GM21526 (cell line): ENCODE measurements around the gene CAMTA1.

Source experiments
- ATAC-seq: cut with Tn5 transposase; IDR thresholded peaks from one replicate; pipeline ENCODE4 v1.9.1; 2021; ENCODE audit warnings: moderate library complexity; ENCODE audit not compliant: unreplicated experiment, low FRiP score

Gene CAMTA1

DNA sequence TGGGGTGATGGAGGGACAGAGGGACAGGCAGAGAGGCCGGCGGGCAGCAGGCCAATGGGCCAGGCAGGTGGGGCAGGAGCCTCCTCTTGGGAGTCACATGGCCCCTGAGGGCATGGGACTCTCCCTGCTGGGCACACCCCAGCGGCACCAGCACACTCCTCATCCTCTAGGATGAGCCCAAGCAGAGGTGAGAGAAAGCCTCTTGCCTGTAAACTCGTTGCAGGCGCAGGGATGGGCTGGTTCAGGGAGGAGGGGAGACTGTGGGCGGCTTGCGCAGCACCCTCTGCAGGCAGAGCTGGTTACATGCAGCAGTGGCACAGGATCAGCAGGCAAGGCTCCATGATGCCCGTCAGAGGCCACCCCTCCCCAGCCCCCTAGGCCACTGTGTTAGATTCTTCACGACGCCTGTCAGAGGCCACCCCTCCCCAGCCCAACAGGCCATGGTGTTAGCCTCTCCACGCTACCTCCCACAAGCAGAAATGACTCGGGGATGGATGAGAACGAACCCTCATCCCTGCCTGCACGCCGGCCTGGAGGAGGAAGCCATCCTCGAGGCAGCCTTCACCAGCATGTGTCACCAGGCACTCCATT is 776.2 kb downstream of the CAMTA1 start:
- no peak for ATAC-seq

DNA sequence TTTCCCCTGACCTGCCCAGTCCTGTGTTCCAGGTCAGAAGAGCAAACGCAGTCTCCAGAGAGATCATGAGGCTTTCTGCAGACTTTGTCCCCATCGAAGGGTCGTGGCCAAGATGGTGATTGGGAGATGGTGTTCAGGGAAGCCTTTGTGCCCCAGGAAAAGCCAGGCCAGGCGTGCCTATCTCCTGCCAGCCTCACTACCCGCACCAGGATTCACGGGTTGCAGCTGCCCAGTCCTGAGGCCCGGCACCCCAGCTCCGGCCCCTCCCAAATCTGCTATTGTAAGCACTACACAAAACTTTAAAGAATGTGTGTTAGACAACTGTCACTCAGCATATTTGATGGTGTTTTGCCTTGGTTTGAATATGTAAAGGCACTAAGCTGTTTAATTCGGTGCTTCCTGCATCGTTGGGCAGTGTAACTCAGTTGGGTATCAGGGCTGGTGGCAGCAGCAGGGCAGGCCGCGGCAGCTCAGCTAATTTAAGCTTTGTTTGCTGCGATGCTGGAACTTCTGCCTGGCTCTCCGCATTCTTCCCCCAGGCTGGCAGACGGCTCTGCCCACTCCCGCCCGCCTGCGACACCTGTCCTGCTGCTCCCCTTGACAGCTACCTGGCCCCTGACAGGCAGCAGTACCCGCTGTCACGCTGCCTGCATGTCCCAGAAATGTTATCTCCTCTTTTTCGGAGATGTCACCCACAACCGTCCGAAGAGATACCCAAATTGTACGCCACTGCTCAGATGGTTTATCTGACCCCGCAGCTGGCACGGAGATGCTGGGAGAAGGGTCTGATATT is 776.9 kb downstream of the CAMTA1 start:
- no peak for ATAC-seq

DNA sequence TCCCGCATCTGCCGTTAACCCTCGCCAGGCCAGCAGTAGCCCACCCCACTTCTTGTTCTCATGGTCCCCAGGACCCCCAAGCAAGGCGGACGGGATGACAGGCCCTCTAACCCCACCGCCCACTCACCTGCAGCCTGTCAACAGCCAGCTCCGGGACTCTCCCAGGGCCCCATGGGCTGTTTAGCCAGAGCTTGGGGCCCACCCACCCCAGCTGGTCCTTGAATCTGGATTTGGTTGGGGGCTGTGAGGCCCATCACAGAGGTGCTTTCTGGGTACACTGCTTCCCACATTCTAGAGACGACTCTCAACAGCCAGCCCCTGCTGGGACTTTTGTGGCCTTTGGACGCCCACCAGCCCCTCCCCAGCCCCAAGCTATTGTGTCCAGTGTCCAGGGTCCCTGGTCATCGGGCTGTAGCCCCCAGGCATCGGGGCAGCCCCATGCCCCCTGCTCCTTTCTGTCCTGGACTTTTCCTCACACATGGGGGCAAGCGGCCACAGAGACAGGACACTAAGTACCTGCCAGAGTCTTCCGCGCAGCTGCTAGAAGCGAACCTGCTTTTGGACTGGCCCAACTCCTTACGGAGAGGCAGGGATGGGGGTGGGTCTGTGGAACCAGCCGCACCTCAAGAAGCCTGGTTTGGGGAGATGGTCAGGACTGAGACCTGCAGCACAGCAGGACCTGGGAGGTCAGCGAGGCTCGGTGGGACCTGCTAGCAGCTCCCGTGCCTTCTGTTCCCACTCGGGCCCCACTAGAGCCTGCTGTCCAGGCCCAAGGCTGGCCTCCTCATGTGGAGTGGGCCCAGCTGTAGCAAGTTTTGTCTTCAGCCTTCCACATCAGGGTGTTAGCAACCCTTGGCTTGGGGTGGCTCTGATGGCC is 777.7 kb downstream of the CAMTA1 start:
- ATAC-seq = no peak

DNA sequence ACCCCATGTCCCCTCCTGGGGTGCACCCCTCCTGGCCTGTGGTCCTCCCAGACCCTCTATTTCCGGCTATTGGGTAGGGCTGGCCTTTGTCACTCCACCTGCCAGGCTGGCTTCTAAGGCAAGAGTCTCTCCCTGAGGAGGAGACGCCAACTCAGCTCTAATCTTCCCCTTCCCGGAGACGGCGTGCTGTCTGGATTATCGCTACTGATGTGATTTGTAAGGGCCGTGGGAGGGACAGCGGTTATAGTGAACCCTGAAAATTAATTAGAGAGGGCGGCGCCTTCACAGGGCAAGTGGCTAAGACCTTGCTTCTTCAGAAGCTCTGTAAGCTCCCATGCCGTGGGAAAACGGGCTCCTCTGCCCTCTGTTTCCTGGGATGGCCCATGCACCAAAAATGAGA is 778.9 kb downstream of the CAMTA1 start:
- ATAC-seq = no peak

DNA sequence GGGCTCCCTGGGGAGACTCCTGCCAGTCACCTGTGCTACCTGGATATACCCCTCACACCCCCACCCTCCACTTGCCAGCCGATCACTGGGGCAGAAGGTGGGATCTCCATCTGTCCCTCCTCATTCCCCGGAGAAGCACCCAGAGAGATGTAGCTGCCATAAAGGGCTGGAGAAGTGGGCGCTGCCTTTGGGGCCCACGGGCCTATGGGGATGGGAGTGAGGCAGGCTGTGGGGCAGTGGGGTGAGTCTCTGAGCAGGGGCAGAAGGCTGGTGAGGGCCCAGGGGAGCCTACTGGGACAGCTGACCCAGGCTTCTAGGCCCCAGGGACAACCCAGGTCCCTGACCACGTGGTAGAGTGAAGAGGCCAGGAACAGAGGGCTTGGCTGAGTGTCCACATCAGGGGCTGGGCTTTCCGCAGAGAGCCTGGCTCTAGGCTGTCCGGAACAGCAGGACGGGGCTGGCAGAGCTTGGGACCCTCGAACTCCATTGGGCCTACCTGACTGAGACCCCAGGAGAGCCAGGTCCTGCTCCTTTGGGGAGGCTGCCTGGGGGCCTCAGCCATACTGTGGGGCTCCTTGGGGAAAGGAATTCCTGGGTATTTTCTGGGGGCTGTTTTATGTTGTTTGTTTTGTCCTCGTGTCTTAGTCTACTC is 780.0 kb downstream of the CAMTA1 start:
- no peak for ATAC-seq

DNA sequence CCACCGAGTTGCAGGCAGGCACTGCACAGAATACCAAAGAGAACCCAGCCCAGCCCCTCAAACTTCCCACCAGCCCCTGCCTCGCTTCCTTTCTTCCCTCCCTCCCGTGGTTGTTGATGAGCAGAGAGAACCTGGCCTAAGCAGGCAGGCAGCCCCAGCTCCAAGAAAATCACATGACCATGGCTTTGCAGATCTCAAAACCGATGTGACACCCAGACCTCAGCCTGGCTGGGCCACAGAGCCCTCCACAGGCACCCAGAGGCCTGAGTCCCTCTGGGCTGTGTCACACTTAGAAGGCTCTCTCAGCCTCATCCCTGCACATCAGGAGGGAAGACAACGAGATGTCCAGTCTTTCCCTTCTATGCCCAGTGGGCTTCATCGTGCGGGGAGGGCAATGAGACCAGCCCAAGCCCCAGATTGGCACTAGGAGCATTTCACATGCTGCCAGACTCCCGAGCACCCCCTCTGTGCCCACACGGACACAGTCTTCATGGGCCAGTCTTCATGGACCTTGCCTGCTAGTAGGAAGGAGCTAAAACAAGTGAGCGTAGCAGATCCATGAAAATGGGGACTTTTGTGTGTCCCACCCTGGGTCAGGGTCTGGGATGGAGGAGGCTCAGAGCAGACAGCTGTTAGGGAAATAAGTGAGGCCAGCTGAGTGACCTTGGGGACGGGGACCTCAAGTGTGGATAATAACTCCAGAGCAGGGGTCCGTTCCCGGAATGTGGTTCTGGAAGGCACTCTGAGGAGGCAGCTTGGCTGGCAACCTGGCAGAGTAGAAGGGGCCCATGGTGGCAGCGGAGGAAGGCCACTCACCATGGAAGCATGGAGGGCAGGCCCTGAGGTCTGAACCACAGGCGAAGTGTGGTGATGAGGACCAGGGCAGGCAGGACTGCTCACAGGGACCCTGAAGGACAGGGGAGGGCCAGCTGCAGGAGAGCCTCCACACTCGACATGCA is 781.4 kb downstream of the CAMTA1 start:
- ATAC-seq = no peak

DNA sequence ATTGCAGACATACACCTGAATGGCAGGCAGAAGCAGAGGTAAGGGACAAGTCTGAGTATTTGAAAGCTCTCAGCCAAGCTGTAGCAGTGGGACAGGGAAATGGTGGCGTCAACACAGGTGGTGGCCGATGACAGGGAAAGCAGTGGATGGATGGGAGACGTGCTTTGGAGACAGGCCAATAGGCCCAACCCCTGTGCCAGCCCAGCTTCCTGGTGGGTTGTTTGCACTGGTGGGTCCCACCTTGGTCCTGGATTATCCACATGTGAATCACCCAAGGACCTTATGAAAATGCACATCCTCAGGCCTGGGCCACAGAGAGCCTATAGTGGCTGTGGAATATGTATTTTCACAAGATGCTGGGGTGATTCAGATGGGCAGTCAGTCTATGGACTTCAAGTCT is 782.1 kb downstream of the CAMTA1 start:
- no peak for ATAC-seq

DNA sequence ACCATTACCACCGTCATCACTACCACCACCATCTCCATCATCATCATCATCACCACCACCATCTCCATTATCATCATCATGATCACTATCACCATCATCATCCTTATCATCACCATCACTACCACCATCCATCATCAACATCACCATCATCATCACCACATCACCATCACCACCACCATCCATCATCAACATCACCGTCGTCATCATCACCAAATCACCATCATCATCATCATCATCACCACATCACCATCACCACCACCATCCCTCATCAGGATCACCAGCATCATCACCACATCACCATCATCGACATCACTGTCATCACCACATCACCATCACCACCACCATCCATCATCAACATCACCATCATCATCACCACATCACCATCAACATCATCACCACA is 782.8 kb downstream of the CAMTA1 start:
- no peak for ATAC-seq

DNA sequence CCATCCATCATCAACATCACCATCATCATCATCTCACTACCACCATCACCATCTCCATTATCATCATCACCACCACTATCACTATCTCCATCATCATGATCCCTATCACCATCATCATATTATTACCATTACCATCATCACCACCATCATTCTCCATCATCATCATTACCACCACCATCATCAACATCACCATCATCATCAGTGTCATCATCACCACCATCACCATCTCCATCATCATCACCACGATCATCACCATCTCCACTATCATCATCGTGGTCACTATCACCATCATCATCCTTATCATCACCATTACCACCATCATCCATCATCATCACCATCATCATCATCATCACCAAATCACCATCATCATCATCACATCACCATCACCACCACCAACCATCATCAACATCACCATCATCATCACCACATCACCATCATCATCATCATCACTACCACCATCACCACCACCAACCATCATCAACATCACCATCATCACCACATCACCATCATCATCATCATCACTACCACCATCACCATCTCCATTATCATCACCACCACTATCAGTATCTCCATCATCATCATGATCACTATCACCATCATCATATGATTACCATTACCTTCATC is 783.8 kb downstream of the CAMTA1 start:
- no peak for ATAC-seq

DNA sequence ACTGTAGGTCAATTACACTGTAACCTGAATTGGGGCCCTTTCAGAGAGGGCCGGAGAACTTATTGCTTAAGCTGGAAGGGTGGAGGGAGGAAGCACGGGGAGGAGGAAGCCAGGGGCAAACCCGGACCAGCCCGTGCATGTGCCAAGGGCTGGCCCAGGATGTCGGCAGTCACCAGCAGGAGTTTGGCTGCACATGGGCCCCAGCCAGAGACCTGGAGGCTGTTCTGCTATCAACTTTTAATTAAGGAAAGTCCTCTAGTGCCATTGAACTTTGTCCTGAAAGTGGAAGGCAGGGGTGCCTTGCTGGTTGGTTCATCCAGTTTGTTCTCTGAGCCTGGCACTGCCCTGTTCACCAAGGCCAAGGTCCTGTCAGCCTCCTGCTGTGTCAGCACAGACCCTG is 785.1 kb downstream of the CAMTA1 start:
- no peak for ATAC-seq

DNA sequence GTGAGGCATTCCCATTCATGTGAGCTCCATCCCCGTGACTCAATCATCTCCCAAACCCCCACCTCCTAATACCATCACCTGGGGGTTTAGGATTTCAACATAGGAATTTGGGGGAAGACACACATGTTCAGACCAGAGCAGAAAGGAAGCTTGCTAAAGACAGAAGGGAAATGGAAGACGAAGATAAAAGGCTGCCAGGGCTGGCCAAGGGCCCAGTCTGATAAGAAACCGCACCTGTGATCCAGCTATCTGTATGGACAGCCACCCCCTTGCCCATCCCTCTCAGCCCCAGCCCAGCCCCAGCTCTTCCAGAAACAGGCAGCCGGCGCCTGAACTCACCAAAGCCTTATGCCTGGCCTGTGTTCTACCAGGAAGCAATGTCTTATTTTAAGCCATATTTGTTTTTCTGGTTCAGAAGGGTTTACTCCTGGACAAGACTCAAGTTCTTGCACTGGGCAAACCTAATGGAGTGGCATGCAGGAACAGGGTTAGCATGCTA is 787.4 kb downstream of the CAMTA1 start:
- ATAC-seq = no peak

DNA sequence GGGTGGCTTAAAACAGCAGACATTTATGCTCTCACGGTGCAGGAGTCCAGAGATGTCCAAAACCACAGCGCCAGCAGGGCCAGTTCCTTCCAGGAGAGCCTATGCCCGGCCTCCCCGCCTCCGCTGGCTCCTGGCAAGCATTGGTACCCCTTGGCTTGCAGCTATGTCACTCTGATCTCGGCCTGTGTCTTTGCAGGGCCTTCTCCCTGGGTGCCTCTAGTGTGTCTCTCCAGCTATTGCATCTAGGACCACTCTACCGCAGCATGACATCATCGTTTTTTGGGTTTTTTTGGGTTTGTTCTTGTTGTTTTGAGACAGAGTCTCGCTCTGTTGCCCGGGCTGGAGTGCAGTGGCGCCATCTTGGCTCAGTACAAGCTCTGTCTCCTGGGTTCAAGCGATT is 788.2 kb downstream of the CAMTA1 start:
- no peak for ATAC-seq

DNA sequence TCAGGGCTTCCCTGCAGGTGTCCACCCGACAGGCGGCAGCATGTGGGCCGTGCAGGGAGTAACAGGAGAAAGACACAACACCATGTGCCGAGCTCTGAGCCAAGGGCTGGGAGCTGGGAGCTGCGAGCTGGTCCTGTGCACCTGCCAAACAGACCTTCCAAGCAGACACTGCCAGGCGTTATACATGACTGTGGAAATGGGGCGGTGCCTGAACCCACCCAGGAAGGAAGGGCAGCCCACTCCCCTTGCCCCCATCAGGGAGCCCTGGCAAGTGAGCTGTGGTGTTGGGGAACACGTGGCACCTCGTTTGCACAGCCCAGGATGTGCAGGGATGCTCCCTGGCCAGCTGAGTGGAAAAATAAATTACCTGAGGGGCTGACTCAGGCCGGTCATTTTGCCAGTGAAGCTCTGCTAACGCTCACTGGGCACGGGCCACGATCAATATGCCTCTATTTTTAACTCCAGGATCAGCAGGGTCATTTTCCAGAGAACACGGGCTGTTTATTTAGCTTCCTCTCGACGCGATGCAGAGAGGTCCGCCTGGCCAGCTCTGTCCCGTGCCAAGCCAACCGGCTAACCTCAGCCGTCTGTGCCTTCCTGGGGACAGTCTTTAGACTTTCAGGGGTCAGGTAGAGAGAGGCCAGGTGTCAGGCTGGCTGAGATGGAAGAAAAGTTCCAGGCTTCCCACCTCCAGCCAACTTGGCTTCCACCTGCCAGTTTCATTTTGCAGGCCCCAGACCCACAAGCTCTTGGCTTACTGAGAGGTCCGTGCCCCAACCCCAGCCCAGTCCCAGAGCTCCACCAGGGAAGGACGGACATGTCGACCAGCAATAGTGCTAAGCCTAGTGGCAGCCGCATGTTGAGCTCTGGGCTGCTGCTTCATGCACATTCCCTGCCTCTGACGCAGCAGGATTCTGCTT is 789.1 kb downstream of the CAMTA1 start:
- no peak for ATAC-seq

DNA sequence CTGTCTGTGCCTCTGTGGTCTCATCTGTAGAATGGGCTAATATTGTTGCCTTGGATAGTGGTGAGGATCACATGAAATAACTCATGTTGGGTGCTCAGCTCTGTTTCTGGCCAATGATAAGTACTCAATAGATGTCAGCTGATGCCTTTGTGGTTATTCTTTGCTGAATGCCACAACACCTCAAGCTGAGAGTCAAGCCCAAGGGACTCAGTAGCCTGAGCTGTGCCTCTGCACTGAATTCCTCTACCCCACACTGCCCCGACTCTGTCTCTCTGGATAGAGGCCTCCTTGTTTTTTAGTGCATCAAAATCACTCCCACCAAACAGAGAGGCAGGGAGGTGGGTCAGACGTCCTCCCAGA is 789.8 kb downstream of the CAMTA1 start:
- no peak for ATAC-seq

DNA sequence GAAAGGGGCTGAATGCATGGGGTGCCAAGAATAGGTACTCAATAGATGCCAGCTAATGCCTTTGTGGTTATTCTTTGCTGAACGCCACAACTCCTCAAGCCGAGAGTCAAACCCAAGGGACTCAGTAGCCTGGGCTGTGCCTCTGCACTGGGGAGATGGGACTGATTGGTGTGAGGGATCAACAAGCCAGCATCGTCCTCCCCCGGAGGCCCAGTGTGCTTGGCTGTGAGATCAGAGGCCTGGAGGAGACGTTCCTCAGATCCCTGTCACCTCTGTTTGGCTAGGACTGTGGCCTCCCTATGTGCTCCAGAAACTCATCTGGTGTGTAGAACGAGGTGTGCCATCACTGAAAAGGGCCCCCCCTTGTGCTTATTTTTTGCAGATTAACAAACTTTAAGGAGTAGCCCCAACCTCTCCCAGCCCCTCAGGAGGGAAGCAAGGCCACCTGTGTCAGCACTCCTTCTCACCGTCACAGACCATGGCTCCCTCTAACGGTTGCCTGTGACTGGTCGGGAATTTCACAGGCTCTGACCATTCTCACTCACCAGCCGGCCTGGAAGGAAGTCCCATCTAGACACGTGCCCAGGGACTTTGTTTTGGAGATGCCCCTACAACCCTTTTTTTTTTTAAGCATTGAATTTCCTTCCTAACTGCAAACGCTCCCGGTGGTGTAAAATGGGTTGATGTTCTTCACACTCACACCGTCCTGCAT is 791.8 kb downstream of the CAMTA1 start:
- ATAC-seq = no peak

DNA sequence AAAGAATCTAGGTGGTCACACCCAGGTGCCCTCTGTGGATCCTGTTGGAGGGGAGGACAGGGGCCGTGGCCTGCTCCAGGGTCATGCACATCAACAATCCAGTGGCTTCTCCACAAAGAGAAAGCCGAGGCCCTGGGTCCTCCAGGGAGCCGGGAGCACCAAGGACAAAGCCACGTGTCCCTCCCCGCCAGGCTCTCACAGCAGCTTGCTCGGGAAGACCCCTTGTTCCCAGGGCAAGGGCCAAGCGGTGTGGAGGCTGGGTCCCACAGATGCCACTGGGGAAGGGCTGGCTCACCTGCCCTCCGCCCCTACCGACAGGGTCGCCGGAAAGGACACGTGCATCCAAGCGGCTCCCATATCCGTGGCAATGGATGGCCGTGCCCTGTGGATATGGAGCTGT is 793.0 kb downstream of the CAMTA1 start:
- ATAC-seq = no peak

DNA sequence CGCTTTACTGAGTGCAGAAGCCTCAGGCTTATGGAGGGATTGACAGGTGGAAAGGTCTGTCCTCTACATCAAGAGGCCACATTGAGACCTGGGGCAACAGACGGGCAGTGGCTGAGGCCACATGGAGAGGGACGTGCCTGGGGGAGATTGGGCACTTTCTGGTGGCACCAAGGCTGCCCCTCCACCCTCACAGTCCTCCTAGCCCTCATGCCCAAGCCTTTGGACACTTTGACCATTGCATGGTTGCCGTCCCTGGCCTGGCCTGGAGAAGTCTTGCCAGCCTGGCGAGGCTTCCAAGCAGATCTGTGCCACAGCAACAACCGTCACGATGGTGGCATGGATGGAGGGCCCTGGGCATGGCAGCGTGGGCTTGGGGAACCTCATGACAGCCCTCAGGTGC is 793.8 kb downstream of the CAMTA1 start:
- no peak for ATAC-seq
